Psoas muscle (tissue), 8 donors: ENCODE data around the gene SLC1A2. TPM values are rescaled to one million over a fixed set of nuclear protein-coding genes. Genes with fewer than 3 reads are reported as not detected.

Experiments
- ATAC-seq, 4 donors: fragments of 200-7000 bp; cut with Tn5 transposase; one replicate each; pipeline ENCODE4 v1.9.1; 2020; ENCODE audit warnings: moderate library complexity in 3 of 4, mild to moderate bottlenecking in 2 of 4
- DNase-seq, 2 donors: peaks; one replicate each; pipeline ENCODE4 v3.0.0-alpha.2; 2020
- H3K27ac ChIP-seq: fragments of 200-600 bp; one replicate; pipeline ENCODE4 v1.8.0; 2022
- H3K27me3 ChIP-seq, 3 donors: fragments of 200-600 bp in 1 of 3; one replicate each; pipeline versions ENCODE4 v1.6.1 to v1.8.0; 2013 to 2022; ENCODE audit warnings: low read length in 2 of 3, mild to moderate bottlenecking in 2 of 3, moderate library complexity in 1 of 3; ENCODE audit not compliant: insufficient read depth in 3 of 3
- H3K36me3 ChIP-seq, 2 donors: fragments of 200-600 bp in 1 of 2; one replicate each; pipeline versions ENCODE4 v1.6.1 to v1.8.0; 2013 to 2022; ENCODE audit warnings: low read depth in 1 of 2, mild to moderate bottlenecking in 1 of 2, moderate library complexity in 1 of 2; ENCODE audit not compliant: insufficient read depth in 1 of 2
- H3K4me1 ChIP-seq: fragments of 200-600 bp; one replicate; pipeline ENCODE4 v1.8.0; 2022
- H3K4me3 ChIP-seq: fragments of 200-600 bp; one replicate; pipeline ENCODE4 v1.8.0; 2022; ENCODE audit warnings: mild to moderate bottlenecking
- H3K9me3 ChIP-seq: fragments of 200-600 bp; one replicate; pipeline ENCODE4 v1.8.0; 2022
- WGBS, 3 donors: extraction: QIAGEN DNeasy Blood & Tissue Kit; methylation state at CpG; one replicate each; pipeline versions ENCODE4 v1.1.6 to v1.1.7; 2013; 5-methylcytosine and 5-hydroxymethylcytosine counted together
- intact Hi-C, 2 donors: fragments of 100-400 bp; cut with DNase I; formaldehyde crosslinking; loops; one replicate each; pipeline versions ENCODE4 v1.11.0 to v1.14.2; 2022
- polyA plus RNA-seq, 3 donors: library from polyadenylated mRNA; stranded (reverse); fragments of 200-250 nt; gene quantifications; one replicate each; pipeline ENCODE4 v1.2.3, GENCODE V29; 2013
- total RNA-seq, 4 donors: library from RNA; stranded (reverse); fragmentation: NEBNext Ultra II Directional in 2 of 4; extraction: Animal tissue kit (Norgen Biotek cat#: 25700) in 2 of 4; gene quantifications; one replicate each; pipeline versions ENCODE4 v1.2.1 to v1.2.4, GENCODE V29; 2021 to 2023
- TF ChIP-seq, protein P1 (sequence below): fragments of 200-600 bp; IDR thresholded peaks from one replicate; pipeline ENCODE4 v1.8.0; 2022; ENCODE audit warnings: antibody characterized with exemption
- donor health status: healthy with polysubstance abuse.
- donor health status: DM: no; HTN: no; CAD: no; lungs with moderate emphysema.
- donor health status: Bipolar disorder and iron deficiency.
- donor health status: healthy.
- donor health status: DM: yes; HTN: yes; CAD: no.
- donor health status: DM: no; HTN: no; CAD: no.
- donor health status: DM: no; HTN: no; CAD: no.
- donor health status: DM: yes; HTN: yes; CAD: no.

SLC1A2 gene
- total and polyA plus RNA-seq, 7 donors = 0.05 to 2.0 (median 0.35) TPM

DNA sequence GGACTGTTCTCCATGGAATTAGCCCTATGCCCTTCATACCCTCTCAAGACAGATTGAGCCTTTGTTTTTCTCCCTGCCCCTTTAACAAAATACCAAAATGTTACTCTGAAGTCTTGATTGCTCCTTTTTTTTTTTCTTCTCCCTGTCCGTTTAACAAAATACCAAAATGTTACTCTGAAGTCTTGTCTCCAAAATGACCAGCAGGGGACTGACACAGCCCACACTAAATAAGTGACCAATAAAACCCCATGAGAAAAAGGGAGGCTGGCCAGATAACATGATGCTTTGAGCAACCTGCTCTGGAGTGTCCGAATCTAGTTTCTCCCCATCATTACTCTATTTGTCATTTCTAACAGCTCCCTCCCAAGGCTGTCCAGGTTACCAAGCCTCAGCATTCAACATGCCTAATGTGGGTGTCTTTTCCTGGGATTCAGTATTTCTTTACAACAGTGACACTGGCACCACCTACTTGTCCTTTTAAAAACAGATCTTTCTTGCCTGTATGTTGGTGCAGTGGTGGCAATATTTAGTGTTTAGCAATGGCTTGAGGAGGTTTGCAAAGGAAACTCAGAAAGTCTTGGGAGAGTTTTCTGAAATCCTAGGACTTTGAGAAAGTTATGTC, 42.7 kb upstream of the SLC1A2 start:
- Histone ChIP-seq H3K27ac (no peak overlapping the region), H3K9me3 (no peaks in the 10 kb centered on the region), H3K4me3 (no peak overlapping the region), H3K27me3 (peaks cover 0 to 4% (median 0%) of the 10 kb centered on the region in 3 donors), H3K4me1 (no peaks in the 10 kb centered on the region), H3K36me3 (no peaks in the 10 kb centered on the region)
- ATAC-seq = no peak
- 48 to 73% (median 58%) methylated on average over 2 of the region's 2 CpGs for WGBS, 3 donors
- TF ChIP-seq, protein P1, sequence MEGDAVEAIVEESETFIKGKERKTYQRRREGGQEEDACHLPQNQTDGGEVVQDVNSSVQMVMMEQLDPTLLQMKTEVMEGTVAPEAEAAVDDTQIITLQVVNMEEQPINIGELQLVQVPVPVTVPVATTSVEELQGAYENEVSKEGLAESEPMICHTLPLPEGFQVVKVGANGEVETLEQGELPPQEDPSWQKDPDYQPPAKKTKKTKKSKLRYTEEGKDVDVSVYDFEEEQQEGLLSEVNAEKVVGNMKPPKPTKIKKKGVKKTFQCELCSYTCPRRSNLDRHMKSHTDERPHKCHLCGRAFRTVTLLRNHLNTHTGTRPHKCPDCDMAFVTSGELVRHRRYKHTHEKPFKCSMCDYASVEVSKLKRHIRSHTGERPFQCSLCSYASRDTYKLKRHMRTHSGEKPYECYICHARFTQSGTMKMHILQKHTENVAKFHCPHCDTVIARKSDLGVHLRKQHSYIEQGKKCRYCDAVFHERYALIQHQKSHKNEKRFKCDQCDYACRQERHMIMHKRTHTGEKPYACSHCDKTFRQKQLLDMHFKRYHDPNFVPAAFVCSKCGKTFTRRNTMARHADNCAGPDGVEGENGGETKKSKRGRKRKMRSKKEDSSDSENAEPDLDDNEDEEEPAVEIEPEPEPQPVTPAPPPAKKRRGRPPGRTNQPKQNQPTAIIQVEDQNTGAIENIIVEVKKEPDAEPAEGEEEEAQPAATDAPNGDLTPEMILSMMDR = no peak
- intact Hi-C loops = no loop called here
- DNase-seq = no peak

- intact Hi-C loops = no loop called here
- TF ChIP-seq, protein P1 = no peak
- peaks cover 0 to 4% (median 0%) of the 10 kb centered on the region in 3 donors for H3K27me3 ChIP-seq
- H3K4me3 ChIP-seq = no peak overlapping the region
- 85 to 96% (median 96%) methylated on average over 1 of the region's 1 CpG for WGBS, 3 donors
- no peak overlapping the region for H3K27ac ChIP-seq
- no peaks in the 10 kb centered on the region for H3K4me1 ChIP-seq
- ATAC-seq (no peak), DNase-seq (no peak)
- H3K9me3 ChIP-seq = no peaks in the 10 kb centered on the region
- peaks cover 0 to 2% of the 10 kb centered on the region in 2 donors for H3K36me3 ChIP-seq
Measured at GRCh38 chr11:35459489-35459888, 40.1 kb upstream of the SLC1A2 start.

DNA sequence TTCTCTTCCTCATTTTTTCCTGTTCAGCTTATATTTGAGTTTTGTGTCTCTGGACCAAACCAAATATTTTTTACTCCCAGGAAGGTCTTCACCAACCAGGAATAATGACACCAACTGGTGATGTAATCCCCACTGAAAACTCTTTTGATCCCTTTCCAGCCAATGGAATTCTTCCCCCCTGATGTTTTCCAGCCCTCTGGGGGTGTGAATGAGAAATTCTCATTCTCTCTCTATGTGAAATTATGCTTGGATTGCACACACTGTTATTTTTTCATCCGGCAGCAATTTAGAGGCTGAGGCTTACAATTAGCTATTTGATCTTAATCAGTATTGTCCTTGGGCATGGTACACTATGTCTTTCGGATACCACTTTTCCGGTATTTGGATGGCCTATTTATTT, 39.5 kb upstream of the SLC1A2 start:
- Histone ChIP-seq H3K4me1 (no peaks in the 10 kb centered on the region), H3K27me3 (peaks cover 0 to 4% (median 0%) of the 10 kb centered on the region in 3 donors), H3K36me3 (peaks cover 0 to 2% of the 10 kb centered on the region in 2 donors), H3K27ac (no peak overlapping the region), H3K4me3 (no peak overlapping the region), H3K9me3 (no peaks in the 10 kb centered on the region)
- 42 to 50% (median 46%) methylated on average over 3 of the region's 3 CpGs for WGBS, 3 donors
- ATAC-seq (no peak), DNase-seq (no peak)
- intact Hi-C loops = no loop called here
- TF ChIP-seq, protein P1 = no peak

DNA sequence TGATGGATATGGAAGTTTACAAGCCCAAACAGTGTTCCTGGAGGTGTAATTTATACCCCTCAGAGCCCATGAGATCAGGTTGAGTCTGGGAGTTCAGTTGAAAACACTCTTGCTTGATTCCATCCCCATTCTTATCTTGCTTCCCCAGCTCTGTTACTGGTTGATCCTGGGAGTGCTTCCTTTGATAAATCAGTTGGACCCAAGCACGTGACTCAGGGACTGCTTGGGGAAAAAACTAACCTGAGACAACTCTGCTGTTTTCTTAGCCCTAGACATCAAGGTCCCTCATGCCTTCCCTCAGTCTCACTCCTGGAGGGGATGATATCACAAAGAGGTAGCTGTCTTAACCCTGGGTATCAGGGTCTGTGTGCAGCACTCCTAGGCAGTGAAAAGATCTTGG, 35.0 kb upstream of the SLC1A2 start:
- no peak for ATAC-seq
- Histone ChIP-seq H3K4me1 (no peaks in the 10 kb centered on the region), H3K9me3 (no peaks in the 10 kb centered on the region), H3K27me3 (peaks cover 0 to 4% (median 2%) of the 10 kb centered on the region in 3 donors), H3K36me3 (peaks cover 0 to 4% of the 10 kb centered on the region in 2 donors), H3K4me3 (no peak overlapping the region), H3K27ac (no peak overlapping the region)
- no peak for DNase-seq
- TF ChIP-seq, protein P1 = no peak
- WGBS, 3 donors = 56 to 62% (median 58%) methylated on average over 1 of the region's 1 CpG
- intact Hi-C loops = no loop called here
